NCI-H1105 (cell line): Measurements from ENCODE around the gene TRIM45.
"Not testable (repeated sequence)": the region's sequence is repeated elsewhere in the genome, so short reads cannot be mapped to it uniquely, and the experiment has no call there.

Source experiments
- DNase-seq: peaks from one replicate; lab custom pipeline; 2025; lab: John Stamatoyannopoulos, UW

The TRIM45 gene

DNA sequence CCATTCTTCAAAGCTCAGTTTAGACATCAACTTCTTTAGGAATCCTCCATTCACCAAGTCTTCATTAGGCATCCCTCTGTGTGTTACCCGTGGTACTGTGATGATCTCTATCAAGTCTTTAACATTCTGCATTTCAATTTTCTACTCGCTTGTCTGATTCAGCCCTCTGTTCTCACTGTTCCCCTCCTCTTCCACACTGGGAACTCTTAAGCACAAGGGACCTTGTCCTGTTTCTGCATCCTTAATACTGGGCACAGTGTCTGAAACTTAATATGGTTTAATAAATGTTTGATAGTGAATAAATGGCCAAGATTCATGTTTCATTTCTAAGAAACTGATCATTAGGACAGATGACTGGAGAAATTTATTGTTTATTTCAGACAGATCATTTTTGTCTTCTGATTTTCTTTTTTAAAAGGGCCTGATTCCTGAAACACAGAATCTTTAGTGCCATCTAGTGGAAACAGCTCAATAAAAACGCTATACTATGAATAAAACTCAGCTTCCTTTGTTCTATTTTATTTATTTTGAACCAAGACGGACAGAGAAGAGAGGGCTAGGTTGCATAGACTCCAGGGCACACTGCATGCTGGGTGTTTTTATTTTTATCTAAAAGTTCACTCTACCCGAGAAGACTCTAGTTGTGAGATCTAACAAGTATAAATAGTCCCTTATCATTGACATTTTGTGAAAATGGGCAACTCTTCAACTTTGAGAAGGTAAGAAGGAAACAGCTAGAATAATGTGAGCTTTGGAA, 7.0 kb upstream of the TRIM45 start:
- DNase-seq = peak; percentile 9

DNA sequence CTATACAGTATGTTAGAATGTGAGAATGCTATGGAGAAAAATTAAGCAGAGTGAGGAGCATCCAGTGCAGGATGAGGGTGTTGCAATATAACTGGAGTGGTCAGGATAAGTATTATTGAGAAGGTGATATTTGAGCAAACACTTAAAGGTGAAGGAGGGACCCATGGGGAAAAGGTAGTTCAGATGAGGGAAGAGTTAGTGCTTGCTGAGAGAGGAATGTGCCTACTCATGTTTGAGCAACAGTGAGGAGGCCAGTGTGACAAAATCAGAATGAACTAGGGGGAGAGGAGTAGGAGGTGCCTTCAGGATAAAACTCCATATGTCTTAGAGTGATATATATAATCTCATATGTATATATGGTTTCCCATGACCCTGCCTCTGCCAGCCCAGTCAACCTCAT, 6.2 kb upstream of the TRIM45 start:
- no peak for DNase-seq

DNA sequence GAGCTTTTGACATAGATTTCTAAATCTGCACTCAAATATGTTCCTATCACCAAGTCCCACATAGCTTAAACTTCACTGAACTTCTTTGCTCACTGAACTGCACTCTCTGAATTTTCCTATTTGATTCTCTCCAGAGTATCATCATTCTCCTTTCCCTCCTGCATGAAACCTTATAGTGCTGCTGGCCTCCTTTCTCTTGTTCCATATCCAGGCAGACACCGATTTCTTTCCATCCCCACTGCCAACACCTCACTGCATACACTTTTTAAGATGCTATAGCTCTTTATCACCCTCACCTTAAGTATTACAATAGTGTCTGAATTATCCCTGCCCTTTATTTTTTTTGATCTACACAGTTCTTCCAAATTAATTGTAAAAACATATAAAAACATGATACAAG, 3.1 kb upstream of the TRIM45 start:
- DNase-seq = no peak

DNA sequence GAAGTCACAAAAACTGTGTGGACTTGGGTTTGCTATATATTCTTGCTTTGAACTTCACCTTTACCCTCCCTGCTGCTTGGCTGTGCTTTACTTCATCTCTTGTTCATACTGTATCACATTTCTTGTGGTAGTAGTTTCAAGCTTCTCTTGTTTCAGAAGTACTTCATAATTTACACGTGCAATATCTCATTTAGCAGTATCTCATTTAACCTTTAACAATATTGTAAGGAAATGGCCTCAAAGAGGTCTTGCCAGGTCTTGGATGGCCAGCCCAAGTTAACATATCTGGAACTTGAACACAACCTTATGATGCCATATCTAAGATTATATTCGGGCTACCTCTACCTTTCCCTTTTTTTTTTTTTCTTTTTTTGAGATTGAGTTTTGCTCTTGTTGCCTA, 1.7 kb upstream of the TRIM45 start:
- DNase-seq = no peak

DNA sequence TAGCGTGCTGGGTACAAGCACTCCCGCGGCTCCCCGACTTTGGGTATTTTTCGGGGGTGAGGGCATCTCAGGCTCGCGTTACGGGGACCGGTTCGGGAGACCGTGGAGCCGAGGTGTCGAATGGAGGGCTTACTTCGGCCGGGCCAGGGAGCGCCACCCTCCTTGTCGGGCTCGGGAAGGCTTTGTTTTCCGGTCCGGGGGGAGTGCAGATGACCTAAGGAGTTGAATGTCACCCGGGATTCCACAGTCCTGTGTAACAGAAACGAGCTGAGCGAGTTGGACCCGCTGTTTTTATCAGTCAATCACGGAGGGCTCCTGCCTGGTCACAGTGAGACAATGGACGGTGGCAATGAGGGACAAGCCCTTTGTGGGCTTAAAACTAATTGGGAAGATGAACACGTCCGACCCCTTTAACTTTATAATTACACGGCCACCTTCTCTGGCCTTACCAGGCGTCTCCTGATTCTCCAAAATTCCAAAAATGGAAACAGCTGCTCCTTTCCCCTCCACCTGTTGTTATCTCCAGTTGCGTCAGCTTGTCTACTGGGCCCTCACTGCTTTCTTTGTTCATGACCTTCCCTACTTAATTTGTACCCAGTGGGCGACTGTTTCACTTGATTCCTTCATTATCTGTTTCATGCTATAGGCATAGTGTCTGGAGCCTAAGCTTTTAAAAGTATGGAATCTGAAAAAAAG, 929 bp upstream of the TRIM45 start:
- no peak for DNase-seq

DNA sequence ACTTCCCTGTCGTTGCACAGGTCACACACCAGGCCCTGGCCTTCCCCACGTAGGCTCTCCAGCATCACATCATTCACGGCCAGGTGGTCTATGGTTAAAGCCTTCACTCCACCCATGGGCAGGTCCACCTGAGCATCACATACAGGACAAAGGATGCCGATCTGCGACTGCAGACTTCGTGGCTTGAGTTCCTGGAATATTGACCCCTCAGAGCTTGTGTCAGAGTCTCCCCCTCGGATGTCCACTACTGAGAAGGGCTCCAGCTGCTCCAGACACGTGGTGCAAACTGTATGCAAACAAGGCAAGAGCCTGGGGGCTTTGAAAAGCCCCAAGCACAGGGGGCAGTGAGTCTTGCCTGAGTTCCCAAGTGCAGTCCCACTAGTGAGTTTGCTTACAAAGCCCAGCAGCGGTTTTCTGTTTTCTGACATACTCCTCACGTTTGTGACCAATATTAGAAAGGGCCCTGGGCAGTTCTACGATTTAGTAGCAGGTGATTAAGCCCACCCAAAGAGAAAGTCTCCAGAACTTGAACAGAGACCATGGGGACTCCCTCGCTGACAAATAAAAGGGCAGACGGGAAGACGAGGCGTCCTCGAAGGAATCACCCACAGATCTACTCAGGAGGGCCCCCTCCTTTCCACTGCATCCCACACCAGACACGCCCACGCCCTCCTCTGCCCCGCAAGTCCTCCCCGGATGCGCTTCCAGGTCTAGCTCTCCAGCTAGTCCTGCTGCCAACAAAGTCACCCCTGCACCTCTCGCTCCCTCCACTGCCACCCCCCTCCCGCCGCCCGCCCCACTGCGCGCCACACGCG, 568 bp downstream of the TRIM45 start:
- peak; percentile 27 for DNase-seq

DNA sequence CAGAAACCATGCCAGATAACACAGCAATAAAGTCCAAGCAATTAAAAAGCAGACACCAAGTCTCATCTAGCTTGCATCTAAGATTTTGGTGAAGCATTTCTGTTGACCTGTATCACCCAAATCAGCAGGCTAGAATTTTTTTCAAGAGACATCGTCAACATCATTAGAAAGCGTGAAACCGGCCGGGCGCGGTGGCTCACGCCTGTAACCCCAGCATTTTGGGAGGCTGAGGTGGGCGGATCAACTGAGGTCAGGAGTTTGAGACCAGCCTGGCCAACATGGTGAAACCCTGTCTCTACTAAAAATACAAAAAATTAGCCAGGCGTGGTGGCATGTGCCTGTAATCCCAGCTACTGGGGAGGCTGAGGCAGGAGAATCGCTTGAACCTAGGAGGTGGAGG, 2.4 kb downstream of the TRIM45 start:
- not testable (repeated sequence) for DNase-seq

DNA sequence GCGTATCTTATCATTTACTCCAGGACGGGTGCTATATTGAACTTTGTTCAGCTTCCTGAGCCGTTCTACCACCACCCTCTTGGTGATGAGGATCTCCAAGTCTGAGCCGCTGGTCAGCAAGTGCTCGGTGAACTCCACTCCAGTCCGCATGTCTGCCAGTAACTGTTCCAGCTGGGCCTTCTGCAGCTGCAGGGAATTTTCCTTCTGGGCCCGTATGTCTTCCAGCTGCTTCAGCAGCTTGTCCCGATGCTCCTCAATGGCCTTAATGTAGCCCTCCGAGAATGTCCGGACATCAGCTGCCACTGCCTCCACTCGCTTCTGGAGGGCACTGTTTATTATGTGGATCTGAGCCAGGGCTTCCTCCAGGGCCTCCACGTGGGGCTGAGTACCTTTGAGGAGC, 3.4 kb downstream of the TRIM45 start:
- DNase-seq = no peak

DNA sequence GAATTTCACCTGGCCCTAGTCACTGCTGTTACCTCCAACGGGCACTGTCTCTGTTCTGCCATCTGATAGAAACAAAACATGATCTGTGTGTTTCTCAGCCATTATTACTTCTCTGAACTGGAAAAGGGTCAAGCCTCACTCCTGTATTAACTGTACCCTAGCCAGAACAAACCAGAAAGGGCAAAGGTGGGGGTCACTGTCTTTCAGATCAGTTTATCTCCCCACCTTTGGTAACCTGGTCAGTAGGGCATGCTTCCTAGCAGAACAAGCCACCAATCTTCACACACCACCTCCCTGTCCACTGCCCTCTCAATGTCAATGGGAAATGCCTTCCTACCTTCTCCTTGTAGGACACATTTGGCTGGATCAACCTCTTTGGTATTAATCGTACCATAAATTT, 3.9 kb downstream of the TRIM45 start:
- DNase-seq = no peak

DNA sequence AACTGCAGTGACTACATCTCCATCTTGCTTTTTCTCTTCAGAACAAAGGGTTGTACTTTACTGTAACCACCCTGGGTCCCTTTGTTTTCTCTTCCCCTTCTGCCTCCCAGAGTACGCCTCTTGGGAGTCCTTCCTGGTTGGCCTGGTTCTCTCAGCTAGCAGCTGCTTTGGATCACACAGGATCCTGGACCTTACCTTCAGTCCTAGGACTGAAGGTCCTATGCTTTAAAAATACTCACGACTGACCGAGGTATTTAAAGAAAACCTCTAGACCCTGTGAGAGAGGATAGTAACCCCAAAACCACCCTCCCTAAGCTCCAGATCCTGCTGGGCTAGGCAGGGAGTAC, 4.8 kb downstream of the TRIM45 start:
- no peak for DNase-seq

DNA sequence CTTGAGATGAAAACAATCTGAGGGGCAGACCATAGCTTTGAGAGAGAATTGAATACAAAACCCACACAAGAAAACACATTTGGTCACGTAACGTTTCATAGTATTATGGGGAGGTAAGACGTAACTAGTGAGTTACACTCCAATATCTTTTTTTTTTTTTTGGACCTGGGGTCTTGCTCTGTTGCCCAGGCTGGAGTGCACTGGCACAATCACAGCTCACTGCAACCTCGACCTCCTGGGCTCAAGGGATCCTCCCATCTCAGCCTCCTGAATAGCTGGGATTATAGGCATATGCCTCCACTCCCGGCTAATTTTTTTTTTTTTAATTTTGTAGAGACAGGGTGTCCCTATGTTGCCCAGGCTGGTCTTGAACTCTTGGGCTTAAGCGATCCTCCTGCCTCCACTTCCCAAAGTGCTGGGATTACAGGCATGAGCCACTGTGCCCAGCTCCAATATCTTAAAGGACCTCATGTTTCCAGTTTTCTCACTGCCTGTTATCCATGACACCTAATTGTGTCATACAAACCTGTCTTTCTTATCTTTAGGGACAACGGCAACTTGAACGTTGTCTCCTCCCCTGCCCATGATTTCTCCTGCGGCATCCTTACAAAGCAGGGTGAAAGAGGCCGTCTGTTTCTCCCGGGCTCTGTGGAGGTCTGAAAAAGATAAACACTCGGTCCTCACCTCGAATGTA, 5.3 kb downstream of the TRIM45 start:
- no peak for DNase-seq

DNA sequence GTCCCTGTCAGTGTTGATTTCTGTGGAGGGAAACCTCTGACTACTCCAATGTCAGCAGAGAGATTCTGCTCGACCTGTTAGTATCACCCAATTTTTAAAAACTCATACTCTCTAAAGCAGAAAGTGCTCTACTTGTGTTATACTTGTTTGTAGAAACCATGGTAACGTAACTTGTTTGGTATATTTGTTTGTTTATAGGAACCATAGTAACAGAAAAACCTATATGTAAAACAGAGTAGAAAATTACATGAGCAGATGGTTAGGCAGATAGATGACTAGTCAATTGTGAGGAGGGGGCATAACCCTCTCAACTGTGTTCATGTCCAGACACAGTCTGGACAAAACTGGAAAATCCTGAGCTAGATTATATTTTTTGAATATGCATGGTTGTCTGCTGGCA, 6.7 kb downstream of the TRIM45 start:
- DNase-seq = no peak

DNA sequence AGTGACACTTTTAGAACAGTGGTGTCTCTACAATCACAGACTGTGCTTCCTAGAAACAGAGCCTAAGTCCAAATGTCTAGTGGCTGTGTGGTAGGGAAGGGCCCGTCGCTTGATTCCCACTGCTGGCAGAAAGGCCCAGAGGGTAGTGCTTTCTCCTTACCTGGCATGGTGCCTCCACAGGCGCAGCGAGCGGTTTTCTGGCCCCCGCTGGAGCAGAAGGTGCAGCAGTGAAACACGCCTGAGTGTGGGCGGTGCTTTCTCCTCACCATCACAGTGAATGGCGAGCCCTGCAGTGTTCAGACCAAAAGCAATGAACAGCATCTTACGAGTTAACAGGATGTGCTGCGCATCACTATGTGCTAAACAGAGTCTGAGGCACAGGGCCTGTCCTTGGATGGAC, 8.3 kb downstream of the TRIM45 start:
- DNase-seq = no peak

DNA sequence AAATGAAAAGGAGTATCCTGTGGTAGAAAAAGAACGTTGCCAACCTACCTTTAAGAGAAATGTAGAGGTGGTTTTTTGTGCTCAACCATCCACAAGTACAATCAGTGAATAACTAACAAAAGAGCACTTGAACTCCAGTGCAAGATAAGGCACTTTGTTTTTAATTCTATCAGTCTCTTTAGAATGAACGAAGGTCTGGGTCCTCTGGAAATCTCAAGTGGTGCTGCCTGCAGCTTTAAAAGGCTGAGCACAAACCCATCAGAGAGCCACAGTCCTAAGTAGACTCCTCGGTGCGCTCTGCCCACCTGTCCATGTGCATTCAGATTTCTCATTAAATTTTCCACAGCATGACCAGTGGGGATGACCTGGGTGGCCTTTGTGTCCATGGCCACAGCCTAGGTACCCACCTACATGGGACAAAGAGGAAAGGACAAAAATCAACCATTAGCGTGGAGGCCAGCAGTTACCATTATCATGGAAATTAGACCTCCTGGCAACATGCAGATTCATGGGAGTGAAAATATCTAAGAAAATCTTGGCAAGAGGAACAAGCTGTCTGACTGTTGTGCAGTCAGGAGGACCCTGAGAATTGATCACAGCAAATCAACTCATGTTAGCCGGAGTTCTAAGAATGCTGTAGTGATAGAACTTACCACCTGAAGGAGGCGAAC, 9.4 kb downstream of the TRIM45 start:
- no peak for DNase-seq

DNA sequence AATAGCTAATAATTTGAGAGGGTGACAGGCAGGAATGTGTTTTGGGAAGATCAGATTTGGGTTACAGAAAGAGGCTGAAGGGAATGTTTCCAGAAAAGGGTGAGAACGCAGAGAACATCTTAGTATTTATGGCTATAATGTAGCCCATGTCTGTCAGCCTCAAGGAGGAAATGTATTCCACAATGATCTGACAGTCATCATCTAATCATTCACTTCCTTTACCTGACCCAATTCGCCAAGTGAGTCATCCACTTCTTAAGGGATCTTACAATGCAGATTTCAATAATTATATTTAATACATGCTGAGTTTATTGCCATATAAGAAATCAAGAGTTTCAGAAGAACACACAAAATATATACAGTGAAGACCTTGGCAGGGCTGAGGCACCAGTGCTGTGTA, 10.8 kb downstream of the TRIM45 start:
- DNase-seq = no peak

DNA sequence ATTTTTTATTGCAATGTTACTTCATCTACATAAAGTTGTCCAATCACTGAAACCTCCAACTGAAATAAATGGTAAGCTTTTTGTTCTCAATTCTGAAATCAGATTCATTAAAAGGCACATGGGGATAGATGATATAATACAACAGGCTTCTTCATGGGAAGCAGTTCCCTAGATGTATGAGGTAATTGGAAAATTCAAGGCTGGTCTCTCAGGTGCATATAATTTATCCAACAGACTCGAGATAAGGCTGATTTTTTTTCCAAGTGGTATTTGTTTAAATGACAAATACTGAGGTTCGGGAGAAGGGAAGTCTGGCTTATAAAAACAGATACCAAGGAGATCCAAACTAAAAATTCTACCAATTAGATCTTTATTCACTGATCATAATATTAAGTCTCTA, 14.2 kb downstream of the TRIM45 start:
- no peak for DNase-seq

DNA sequence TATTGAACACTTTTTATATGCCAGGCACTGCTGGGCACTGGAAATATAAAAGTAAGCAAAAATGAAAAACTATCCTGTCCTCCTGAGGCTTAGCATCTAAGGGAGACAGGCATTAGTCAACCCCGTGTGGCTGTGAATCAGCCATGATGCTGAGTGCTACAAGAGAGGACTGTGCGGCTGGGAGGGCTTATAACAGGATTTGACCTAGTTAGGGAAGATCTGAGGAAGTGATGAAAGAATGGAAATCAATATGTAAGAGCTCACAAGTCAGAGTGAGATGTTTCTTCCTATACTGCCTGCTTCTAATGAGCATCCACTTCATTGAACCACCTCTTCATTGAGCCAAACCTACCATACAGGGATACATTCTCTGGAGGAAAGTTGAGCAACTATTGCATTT, 15.1 kb downstream of the TRIM45 start:
- DNase-seq = no peak

DNA sequence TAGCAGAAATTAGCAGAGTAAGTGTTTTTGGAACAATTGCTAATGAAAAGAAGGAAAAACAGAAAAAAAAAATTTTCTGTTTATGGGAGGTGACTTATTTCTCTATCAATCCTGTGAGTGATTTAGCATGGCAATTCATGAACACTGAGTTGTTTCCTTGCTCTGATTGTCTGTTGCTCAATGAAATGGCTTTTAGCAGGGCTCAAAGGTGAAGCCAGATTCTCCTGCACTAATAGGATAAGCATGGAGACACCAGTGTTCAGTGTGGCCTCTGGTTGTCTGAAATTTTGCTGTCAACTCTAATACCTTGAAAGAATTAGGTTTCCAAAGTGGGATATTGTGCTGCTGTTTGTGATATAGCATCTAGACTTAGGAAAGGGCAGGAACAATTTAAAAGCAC, 15.8 kb downstream of the TRIM45 start:
- DNase-seq = no peak

DNA sequence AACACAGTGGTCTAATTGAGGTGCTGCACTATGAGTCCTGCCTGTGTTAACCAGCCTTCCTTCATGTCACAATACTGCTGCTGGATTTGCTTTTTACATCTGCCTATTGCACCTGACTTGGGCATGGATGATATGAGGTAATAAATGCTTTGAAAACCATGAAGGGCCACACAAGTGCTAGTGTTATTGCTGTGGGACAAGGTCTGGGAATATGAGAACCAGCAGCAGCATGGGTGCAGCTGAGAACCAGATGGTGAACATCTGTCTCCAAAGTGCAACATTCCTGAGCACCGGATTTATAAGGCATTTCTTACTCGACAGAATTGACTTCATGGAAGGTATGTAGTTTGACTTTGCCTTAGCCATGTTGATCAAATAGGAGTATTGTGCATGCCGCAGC, 16.6 kb downstream of the TRIM45 start:
- no peak for DNase-seq

DNA sequence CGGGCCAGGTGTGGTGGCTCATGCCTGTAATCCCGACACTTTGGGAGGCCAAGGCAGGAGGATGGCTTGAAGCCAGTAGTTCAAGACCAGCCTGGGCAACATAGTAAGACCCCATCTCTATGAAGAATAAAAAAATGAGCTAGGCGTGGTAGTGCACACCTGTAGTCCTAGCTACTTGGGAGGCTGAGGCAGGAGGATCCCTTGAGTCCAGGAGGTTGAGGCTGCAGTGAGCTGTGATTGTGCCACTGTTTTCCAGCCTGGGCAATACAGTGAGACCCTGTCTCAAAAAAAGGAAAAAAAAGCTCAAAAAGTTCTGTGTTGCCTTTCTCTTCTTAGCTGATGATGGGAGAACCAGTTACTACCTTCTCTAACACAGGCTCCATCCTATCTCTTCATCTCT, 19.7 kb downstream of the TRIM45 start:
- DNase-seq = not testable (repeated sequence)

DNA sequence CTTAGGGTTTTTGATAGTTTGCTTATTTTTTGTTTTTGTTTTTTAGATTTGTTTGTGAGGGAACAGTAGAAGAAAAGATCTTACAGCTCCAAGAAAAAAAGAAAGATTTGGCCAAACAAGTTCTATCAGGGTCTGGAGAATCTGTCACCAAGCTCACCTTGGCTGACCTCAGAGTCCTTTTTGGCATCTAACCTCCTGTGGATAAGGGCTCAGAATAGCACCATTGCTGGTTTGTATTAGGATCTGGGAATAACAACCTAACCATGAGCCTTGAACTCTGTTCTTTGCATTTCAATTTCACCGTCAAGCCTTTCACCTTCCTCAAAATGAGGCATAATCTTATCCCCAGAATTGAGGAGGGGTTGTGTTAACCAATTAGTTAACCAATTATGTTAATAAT, 20.2 kb downstream of the TRIM45 start:
- no peak for DNase-seq

DNA sequence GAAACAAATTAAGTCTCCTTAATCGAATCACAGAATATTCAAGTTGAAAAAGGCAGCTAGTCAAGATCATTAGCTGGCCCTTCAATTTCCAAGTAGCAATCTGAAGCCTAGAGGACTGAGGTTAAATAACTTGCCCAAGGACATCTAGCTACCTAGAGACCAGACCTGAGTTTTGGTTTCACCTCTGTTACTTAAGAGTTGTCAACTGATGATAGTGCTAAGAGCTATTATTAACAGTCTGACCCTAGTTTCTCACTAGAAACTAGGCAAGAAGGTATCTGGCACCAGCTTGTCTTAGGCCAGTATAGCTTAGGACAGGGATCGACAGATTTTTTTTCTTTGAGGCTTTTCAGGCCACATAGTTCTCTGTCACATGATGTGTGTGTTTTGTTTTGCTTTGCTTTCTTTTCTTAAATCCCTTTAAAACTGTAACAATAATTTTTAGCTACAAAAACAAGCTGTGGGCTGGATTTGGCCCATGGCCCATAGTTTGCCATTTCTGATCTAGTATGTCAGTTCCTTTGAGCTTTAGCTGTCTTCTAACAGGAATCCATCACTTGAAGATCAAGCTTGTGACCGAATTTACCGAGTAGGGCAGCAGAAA, 23.2 kb downstream of the TRIM45 start:
- DNase-seq = no peak
